ENCODE data around the gene PTTG1IP.

GRCh38 chr21:44817506-44817880 is 56.0 kb downstream of the PTTG1IP start:
- TF ChIP-seq, protein P1, sequence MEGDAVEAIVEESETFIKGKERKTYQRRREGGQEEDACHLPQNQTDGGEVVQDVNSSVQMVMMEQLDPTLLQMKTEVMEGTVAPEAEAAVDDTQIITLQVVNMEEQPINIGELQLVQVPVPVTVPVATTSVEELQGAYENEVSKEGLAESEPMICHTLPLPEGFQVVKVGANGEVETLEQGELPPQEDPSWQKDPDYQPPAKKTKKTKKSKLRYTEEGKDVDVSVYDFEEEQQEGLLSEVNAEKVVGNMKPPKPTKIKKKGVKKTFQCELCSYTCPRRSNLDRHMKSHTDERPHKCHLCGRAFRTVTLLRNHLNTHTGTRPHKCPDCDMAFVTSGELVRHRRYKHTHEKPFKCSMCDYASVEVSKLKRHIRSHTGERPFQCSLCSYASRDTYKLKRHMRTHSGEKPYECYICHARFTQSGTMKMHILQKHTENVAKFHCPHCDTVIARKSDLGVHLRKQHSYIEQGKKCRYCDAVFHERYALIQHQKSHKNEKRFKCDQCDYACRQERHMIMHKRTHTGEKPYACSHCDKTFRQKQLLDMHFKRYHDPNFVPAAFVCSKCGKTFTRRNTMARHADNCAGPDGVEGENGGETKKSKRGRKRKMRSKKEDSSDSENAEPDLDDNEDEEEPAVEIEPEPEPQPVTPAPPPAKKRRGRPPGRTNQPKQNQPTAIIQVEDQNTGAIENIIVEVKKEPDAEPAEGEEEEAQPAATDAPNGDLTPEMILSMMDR (optimal IDR thresholded peaks at IDR 0.05 in 1 of 3, IDR thresholded peaks at IDR 0.05 in 1 of 3, conservative IDR thresholded peaks at IDR 0.05 in 1 of 3; ENCODE audit: extremely low read depth in 1 of 3, insufficient read depth in 2 of 3, low read length in 3 of 3): no peak
- TF ChIP-seq EZH2 (IDR thresholded peaks at IDR 0.05; ENCODE audit: low read length): no peak
